ENCODE results near the gene PHF13. TPM values are rescaled to one million over a fixed set of nuclear protein-coding genes. Genes with fewer than 3 reads are reported as not detected.
A peak's percentile ranks its signal among the peaks of the same experiment; 100 is the strongest.

The PHF13 gene
- total and polyA plus RNA-seq, 2 donors (not counting 3 experiments of a cell fraction or from before 2014, with no cell fraction given): 5.6 to 18.6 TPM

DNA sequence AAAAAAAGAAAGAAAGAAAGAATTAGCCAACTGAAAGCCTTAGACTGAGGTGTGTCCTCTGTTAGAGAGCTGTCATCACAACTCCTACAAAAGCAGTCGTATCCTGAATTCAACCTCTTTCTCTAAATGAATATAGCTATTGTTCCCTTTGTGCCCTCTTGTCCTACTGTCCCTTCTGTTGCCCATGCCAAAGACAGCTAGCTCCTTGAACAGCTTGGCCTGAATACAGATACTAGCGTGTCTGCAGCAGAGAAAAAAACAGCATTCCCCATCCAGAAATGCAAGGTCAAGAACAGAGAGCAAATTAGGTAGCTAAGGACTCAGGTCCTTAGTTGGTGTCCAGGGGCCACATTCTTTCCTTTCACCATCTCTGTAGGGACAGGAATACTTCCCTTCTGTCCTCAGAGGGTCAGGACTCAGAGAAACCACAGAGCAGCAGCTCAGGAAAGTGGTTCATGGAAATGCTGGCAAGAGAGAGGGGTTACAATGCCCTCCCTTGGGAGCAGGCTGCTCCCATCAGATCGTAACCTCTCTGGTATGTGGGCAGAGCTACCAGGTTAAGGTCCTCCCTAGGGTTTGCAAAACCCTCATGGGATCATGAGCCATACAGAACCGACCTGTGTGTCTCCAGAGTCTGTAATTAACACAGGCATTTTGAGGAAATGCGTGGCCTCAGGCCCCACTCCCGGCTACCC lies 35.6 kb upstream of the PHF13 start:
- ChIA-PET POLR2A (no interaction called here), CTCF (interaction anchor here (1.1 kb wide), 2 partner anchors 15 to 55 kb away, joined by 3 to 4 read pairs; no protein-coding TSS in a partner anchor)
- H3K9me3 ChIP-seq (replicated peaks; ENCODE audit: control insufficient read depth, insufficient read depth, low read length): no peaks in the 10 kb centered on the region
- no peak overlapping the region for H3K4me3 ChIP-seq (replicated peaks in 1 of 3; ENCODE audit: insufficient read depth in 1 of 3, low read depth in 1 of 3, low read length in 3 of 3)
- peaks cover 14% of the 10 kb centered on the region for H3K4me1 ChIP-seq (ENCODE audit: control insufficient read depth, extremely low read depth, insufficient read depth, low read length)
- no peaks in the 10 kb centered on the region for H3K9me1 ChIP-seq (replicated peaks; ENCODE audit: control insufficient read depth, extremely low read depth, insufficient read depth, low read length)
- no peak for TF ChIP-seq FOS (IDR thresholded peaks at IDR 0.05; ENCODE audit: borderline replicate concordance, insufficient read depth, low read length)
- H3K36me3 ChIP-seq (ENCODE audit: control insufficient read depth in 2 of 2, extremely low read depth in 1 of 2, insufficient read depth in 2 of 2, low read length in 2 of 2): no peaks in the 10 kb centered on the region
- H4K20me1 ChIP-seq (replicated peaks; ENCODE audit: control insufficient read depth, extremely low read depth, insufficient read depth, low read length): no peaks in the 10 kb centered on the region
- no peaks in the 10 kb centered on the region for H3K27me3 ChIP-seq (ENCODE audit: control insufficient read depth in 2 of 2, insufficient read depth in 2 of 2, low read length in 2 of 2)
- intact Hi-C loops (cut with micrococcal nuclease): no loop called here
- H3K27ac ChIP-seq (ENCODE audit: insufficient read depth, low read depth, low read length): no peak overlapping the region
- dilution Hi-C loops (cut with MboI; ENCODE audit: extremely low pct_ligation_motif_present, low sequenced_read_pairs): no loop called here
- H3K79me2 ChIP-seq (ENCODE audit: control insufficient read depth, insufficient read depth, low read length): peaks cover 11% of the 10 kb centered on the region
- H3K9ac ChIP-seq (replicated peaks; ENCODE audit: extremely low read depth, insufficient read depth, low read length): no peak overlapping the region
- H2AFZ ChIP-seq (ENCODE audit: low read depth, low read length): no peak overlapping the region
- DNase-seq (ENCODE audit: low read depth, low spot score) (no peak), FAIRE-seq (no peak)
- no peak overlapping the region for H3K4me2 ChIP-seq (ENCODE audit: insufficient read depth, low read length)
- BruUV-seq (replicated peaks): no TSS peak

DNA sequence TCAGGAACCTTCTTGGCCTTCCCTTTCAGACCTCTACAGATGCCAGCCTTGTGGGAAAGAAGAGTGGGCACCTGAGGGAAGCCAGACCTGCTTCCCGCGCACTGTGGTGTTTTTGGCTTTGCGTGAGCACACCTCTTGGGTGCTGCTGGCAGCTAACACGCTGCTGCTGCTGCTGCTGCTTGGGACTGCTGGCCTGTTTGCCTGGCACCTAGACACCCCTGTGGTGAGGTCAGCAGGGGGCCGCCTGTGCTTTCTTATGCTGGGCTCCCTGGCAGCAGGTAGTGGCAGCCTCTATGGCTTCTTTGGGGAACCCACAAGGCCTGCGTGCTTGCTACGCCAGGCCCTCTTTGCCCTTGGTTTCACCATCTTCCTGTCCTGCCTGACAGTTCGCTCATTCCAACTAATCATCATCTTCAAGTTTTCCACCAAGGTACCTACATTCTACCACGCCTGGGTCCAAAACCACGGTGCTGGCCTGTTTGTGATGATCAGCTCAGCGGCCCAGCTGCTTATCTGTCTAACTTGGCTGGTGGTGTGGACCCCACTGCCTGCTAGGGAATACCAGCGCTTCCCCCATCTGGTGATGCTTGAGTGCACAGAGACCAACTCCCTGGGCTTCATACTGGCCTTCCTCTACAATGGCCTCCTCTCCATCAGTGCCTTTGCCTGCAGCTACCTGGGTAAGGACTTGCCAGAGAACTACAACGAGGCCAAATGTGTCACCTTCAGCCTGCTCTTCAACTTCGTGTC lies 34.7 kb upstream of the PHF13 start:
- intact Hi-C loops (cut with micrococcal nuclease) (loop anchor here (1.0 kb wide), 2 partner anchors 24 to 47 kb away; partner anchors contain the start of gene NOL9), dilution Hi-C loops (cut with MboI; ENCODE audit: extremely low pct_ligation_motif_present, low sequenced_read_pairs) (no loop called here)
- FAIRE-seq (no peak), DNase-seq (ENCODE audit: low read depth, low spot score) (no peak)
- no peaks in the 10 kb centered on the region for H3K9me3 ChIP-seq (replicated peaks; ENCODE audit: control insufficient read depth, insufficient read depth, low read length)
- H3K79me2 ChIP-seq (ENCODE audit: control insufficient read depth, insufficient read depth, low read length): peaks cover 11% of the 10 kb centered on the region
- H4K20me1 ChIP-seq (replicated peaks; ENCODE audit: control insufficient read depth, extremely low read depth, insufficient read depth, low read length): no peaks in the 10 kb centered on the region
- no peak overlapping the region for H3K9ac ChIP-seq (replicated peaks; ENCODE audit: extremely low read depth, insufficient read depth, low read length)
- H3K4me2 ChIP-seq (ENCODE audit: insufficient read depth, low read length): no peak overlapping the region
- no peak overlapping the region for H3K27ac ChIP-seq (ENCODE audit: insufficient read depth, low read depth, low read length)
- no peak for TF ChIP-seq JUN (IDR thresholded peaks at IDR 0.05; ENCODE audit: borderline replicate concordance, insufficient read depth, insufficient read length, low read depth)
- no peak for TF ChIP-seq POLR2A (IDR thresholded peaks at IDR 0.05; ENCODE audit: low read depth, low read length)
- TF ChIP-seq MYC (IDR thresholded peaks at IDR 0.05; ENCODE audit: low read depth, low read length): no peak
- TF ChIP-seq, protein P1, sequence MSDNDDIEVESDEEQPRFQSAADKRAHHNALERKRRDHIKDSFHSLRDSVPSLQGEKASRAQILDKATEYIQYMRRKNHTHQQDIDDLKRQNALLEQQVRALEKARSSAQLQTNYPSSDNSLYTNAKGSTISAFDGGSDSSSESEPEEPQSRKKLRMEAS (IDR thresholded peaks at IDR 0.05; ENCODE audit: insufficient read depth, insufficient read length): no peak
- TF ChIP-seq, protein P2, sequence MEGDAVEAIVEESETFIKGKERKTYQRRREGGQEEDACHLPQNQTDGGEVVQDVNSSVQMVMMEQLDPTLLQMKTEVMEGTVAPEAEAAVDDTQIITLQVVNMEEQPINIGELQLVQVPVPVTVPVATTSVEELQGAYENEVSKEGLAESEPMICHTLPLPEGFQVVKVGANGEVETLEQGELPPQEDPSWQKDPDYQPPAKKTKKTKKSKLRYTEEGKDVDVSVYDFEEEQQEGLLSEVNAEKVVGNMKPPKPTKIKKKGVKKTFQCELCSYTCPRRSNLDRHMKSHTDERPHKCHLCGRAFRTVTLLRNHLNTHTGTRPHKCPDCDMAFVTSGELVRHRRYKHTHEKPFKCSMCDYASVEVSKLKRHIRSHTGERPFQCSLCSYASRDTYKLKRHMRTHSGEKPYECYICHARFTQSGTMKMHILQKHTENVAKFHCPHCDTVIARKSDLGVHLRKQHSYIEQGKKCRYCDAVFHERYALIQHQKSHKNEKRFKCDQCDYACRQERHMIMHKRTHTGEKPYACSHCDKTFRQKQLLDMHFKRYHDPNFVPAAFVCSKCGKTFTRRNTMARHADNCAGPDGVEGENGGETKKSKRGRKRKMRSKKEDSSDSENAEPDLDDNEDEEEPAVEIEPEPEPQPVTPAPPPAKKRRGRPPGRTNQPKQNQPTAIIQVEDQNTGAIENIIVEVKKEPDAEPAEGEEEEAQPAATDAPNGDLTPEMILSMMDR (IDR thresholded peaks at IDR 0.05; ENCODE audit: extremely low read depth in 1 of 2, insufficient read depth in 1 of 2, low read depth in 1 of 2, low read length in 2 of 2): no peak
- TF ChIP-seq EZH2 (IDR thresholded peaks at IDR 0.05; ENCODE audit: borderline replicate concordance, low read depth, low read length, severe bottlenecking): no peak
- no peak for TF ChIP-seq GATA2 (IDR thresholded peaks at IDR 0.05; ENCODE audit: insufficient read depth, insufficient read length, low read depth, low read length)
- no peak for TF ChIP-seq FOS (IDR thresholded peaks at IDR 0.05; ENCODE audit: borderline replicate concordance, insufficient read depth, low read length)
- TF ChIP-seq POLR2AphosphoS5 (IDR thresholded peaks at IDR 0.05; ENCODE audit: insufficient read depth, low read depth, low read length): no peak
- no peak overlapping the region for H3K4me3 ChIP-seq (replicated peaks in 1 of 3; ENCODE audit: insufficient read depth in 1 of 3, low read depth in 1 of 3, low read length in 3 of 3)
- no peaks in the 10 kb centered on the region for H3K36me3 ChIP-seq (ENCODE audit: control insufficient read depth in 2 of 2, extremely low read depth in 1 of 2, insufficient read depth in 2 of 2, low read length in 2 of 2)
- no peaks in the 10 kb centered on the region for H3K27me3 ChIP-seq (ENCODE audit: control insufficient read depth in 2 of 2, insufficient read depth in 2 of 2, low read length in 2 of 2)
- H3K4me1 ChIP-seq (ENCODE audit: control insufficient read depth, extremely low read depth, insufficient read depth, low read length): peaks cover 14% of the 10 kb centered on the region
- peak overlapping the region; percentile 91 for H2AFZ ChIP-seq (ENCODE audit: low read depth, low read length)
- no peaks in the 10 kb centered on the region for H3K9me1 ChIP-seq (replicated peaks; ENCODE audit: control insufficient read depth, extremely low read depth, insufficient read depth, low read length)
- POLR2A ChIA-PET: interaction anchor here (2.0 kb wide), 1 partner anchor 25 kb away, joined by 5 read pairs; no protein-coding TSS in a partner anchor
- CTCF ChIA-PET: interaction anchor here (1.1 kb wide), 1 partner anchor 16 kb away, joined by 4 read pairs; no protein-coding TSS in a partner anchor
- no TSS peak for BruUV-seq (replicated peaks)
